ENCODE measurements around the gene RALGPS2.
"Not testable (repeated sequence)": the region's sequence is repeated elsewhere in the genome, so short reads cannot be mapped to it uniquely, and the experiment has no call there.

- TF ChIP-seq CTCF (IDR thresholded peaks at IDR 0.05; ENCODE audit: insufficient read depth, low read length, poor library complexity, severe bottlenecking); EZH2phosphoT487 (conservative IDR thresholded peaks at IDR 0.05; ENCODE audit: low read length): not testable (repeated sequence)
These were observed 22.3 kb downstream of the RALGPS2 start for GRCh38 chr1:178747361-178747760.

Measured in SU-DHL-6 (cell line).